ENCODE data around the gene GALNS. TPM values are rescaled to one million over a fixed set of nuclear protein-coding genes. Genes with fewer than 3 reads are reported as not detected.

The GALNS gene, protein sequence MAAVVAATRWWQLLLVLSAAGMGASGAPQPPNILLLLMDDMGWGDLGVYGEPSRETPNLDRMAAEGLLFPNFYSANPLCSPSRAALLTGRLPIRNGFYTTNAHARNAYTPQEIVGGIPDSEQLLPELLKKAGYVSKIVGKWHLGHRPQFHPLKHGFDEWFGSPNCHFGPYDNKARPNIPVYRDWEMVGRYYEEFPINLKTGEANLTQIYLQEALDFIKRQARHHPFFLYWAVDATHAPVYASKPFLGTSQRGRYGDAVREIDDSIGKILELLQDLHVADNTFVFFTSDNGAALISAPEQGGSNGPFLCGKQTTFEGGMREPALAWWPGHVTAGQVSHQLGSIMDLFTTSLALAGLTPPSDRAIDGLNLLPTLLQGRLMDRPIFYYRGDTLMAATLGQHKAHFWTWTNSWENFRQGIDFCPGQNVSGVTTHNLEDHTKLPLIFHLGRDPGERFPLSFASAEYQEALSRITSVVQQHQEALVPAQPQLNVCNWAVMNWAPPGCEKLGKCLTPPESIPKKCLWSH
- 16.4 and 45.8 TPM in 2 replicates for total RNA-seq

DNA sequence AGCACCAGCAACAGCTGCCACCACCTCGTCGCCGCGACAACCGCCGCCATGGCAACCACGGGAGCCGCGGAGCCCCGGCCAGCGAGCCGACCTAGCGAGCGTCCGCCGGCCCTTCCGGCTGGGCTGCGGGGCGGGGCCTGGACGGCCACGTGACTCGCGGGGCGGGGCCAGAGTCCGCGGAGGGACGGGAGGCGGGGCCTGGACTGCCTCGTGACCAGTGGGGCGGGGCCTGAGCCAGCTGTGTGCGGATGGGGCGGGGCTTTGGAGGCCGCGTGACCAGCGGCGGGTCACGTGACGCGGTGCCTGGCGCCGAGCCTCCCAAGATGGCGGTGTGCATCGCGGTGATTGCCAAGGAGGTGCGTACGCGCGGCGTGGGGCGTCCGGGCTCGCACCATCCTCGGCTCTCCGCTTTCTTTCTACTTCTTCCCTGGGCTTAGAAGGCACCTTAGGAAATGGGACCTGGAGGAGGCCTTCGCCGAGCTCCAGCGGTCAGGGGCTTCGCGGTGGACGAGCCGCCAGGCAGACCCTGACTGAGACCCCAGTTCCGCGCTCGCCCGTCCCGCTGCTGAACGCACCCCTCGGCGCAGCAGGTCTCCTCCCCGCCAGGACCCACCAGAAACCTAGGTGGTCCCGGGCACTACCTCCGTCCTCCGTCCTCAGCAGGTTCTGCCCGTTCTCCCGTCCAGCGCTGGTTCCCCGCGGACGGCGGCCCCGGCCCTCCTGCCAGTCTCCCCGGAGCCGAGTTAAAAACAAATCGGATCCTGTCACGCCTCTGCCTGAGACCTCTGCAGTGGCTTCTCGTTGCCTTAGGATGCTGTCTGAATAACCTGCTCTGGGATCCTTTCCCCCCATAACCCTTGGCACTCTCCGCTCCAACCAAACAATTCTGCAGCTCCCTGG lies at the start of gene GALNS, which contains the start of gene TRAPPC2L:
TSS of gene GALNS (minus strand) at position 120 of the 900 bp plus-strand sequence. CDS start at position 50, 70 bp downstream.
TSS of gene TRAPPC2L (plus strand) at position 300 of the 900 bp plus-strand sequence. CDS start at position 324, 24 bp downstream.

DNA sequence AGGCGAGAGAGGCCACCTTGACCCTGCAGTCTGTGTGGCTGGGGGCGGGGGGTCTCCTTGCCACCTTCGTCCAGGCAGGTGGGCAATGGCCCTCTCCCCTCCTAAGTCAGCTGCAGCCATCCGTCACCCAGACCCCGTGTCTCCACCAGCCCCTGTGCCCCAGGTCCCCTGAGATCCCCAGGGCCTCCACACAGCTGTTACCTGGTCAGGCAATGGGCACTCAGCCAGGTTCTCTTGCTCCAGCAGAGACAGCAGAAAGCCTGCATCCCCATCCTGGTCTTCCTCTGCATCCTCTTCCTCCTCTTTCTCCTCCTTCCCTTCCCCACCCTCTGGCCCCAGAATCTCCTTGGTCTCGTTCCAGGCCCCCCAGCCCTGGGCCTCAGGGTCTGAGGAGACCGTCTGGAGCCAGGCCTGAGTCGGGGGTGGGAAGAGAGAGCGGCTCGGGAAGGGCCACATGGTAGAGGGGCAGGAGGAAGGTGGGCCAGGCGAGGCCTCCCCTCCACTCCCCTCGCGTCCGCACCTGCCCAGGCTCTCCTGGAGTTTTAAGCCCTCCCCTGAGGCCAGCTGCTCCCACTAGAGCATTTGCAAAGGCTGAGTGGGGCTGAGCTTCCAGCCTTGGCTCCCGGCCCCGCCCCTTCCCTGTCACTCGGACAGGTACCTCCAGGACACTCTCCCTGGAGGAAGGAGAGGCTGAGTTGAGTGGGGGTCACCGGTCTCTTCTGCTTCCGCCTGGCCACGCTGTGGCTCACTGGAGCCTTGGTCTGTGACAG lies 9.6 kb upstream of the GALNS start, which contains the start of gene PABPN1L:
TSS of gene PABPN1L (minus strand) at position 510 of the 770 bp plus-strand sequence. CDS start at position 456, 54 bp downstream.

DNA sequence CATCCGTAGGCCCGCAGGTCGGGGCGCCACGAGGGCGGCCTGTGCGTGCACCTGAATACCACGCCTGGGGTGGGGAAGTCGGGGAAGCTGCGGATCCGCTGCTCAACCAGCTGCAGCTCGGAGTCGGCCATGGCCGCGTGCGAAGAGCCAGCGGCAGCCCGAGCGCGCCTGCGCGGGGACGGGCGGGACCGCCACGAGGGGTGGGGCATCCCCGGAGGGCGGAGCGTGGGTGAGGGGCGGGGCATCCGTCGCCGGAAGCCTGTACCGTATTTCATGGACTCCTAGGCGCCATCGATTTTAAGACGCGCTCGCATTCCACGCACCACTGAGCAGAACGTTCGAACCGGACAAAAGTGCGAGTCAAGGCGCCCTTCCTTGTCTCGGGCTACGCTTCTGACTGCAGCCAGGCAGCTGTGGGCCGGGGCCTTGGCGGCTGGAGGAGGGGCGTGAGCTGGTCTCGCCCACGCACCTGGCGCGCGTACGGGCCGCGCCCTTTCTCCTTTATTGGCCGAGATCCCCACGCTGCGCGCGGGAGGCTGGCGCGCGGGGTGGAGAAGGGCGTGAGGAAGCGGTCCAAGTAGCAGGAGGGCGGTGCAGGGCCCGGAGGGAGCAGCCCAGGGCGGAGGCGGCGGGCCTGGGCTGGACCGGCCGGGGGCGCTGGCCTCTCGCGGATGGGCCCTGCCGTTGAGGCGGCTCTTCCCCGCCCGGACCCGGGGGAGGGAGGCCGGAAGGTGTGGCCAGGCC lies 44.8 kb downstream of the GALNS start, which contains the start of gene APRT:
TSS of gene APRT (minus strand) at position 160 of the 744 bp plus-strand sequence. CDS start at position 131, 29 bp downstream.

DNA sequence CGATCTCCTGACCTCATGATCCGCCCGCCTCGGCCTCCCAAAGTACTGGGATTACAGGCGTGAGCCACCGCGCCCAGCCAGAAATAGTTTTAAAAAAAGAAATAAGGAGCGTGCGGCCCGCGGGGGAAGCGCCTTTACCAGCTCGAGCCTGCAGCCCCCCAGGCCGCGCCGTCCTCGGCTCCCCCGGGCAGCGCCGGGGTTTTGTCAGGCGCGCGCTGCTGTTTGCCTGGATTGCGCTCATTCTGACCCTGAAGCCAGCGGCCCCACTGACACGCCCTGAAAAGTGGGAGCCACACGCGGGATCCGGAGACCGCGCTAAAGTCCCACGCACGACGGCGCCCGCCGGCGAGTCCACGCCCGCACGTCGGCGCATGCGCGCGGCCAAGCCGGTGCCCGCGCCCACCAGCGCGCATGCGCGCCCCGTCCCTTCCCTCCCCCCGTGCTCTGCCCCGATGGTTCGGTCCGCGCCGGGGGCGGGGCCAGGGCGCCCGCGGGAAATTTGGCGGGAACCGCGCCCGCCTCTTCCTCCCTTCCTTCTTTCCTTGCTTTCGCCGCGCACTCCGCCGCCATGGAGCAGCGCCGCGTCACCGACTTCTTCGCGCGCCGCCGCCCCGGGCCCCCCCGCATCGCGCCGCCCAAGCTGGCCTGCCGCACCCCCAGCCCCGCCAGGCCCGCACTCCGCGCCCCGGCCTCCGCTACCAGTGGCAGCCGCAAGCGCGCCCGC lies 53.3 kb downstream of the GALNS start, which contains the start of gene CDT1:
TSS of gene CDT1 (plus strand) at position 526 of the 724 bp plus-strand sequence. CDS start at position 569, 43 bp downstream.

DNA sequence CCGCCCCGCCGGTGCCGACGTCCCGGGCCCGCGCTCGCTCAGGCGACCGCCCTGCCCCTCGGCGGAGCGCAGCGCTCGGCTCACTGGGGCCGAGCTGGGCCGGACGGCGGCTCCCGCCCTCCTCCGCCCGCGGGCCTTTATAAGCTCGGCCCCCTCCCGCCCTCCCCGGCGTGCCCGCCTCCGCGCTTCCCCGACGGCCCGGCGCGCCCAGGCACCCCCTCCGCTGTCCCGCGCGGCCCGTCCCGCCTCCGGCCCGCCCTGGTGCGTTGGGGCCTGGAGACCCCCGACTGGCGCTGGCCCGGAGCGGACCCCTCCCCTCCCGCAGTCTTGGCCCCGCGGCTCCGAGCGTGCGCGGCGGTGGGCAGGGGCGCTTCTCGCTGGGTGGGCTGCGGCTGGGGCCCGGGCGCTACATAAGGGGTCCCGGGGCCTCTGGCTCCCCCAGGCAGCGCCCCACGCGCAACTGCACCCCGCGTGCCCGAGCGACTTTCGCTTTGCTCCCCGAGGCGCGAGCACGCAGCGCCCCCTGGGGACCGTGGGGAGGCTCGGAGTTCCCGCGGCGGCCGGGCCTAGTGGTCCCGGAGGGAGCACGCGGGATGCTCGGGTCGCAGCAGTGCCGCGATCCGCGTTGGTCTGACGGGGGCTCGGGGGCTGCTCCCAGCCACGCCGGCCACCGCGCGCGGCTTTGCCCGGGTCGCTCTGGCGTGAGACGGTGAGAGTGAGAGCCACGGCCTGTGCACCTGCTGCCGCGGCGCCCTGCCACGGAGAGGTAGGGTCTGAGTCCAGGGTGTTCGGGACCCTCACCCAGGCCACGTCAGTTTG lies 71.4 kb downstream of the GALNS start, which contains the start of gene PIEZO1:
TSS of gene PIEZO1 (minus strand) at position 115 of the 819 bp plus-strand sequence. CDS start 256 bp downstream, outside the sequence.

Other genes with a start within 250 kb of the GALNS start
- gene IL17C, start 218.4 kb downstream of the GALNS start, total RNA-seq: not detected in 2 replicates
- gene CYBA, start 205.9 kb downstream of the GALNS start, total RNA-seq: 68.4 and 105 TPM in 2 replicates
- 40.2 and 42.0 TPM in 2 replicates for gene MVD, start 193.9 kb downstream of the GALNS start, total RNA-seq
- under 0.01 TPM in 1 of 2 replicates, not detected in the other for gene SNAI3, start 170.4 kb downstream of the GALNS start, total RNA-seq
- gene RNF166, start 150.5 kb downstream of the GALNS start, total RNA-seq: 7.0 and 9.6 TPM in 2 replicates
- gene CTU2, start 150.4 kb downstream of the GALNS start, total RNA-seq: 13.2 and 24.9 TPM in 2 replicates
- gene PIEZO1, start 71.7 kb downstream of the GALNS start, total RNA-seq: 120 and 405 TPM in 2 replicates
- 0.14 and 1.0 TPM in 2 replicates for gene CDT1, start 53.2 kb downstream of the GALNS start, total RNA-seq
- gene APRT, start 45.0 kb downstream of the GALNS start, total RNA-seq: 82.0 and 82.1 TPM in 2 replicates
- gene TRAPPC2L, start 180 bp upstream of the GALNS start, total RNA-seq: 31.3 and 45.5 TPM in 2 replicates
- gene PABPN1L, start 9.7 kb upstream of the GALNS start, total RNA-seq: not detected in 2 replicates
- gene CBFA2T3, start 120.3 kb upstream of the GALNS start, total RNA-seq: under 0.01 and 1.1 TPM in 2 replicates
- gene ACSF3, start 236.9 kb upstream of the GALNS start, total RNA-seq: 22.3 and 24.9 TPM in 2 replicates